Measurements from ENCODE around the gene DBN1. TPM values are rescaled to one million over a fixed set of nuclear protein-coding genes. Genes with fewer than 3 reads are reported as not detected.
"Not testable (repeated sequence)": the region's sequence is repeated elsewhere in the genome, so short reads cannot be mapped to it uniquely, and the experiment has no call there.

Gene DBN1
- total RNA-seq, 1 experiment from 2014 or later: 29.7 TPM

DNA sequence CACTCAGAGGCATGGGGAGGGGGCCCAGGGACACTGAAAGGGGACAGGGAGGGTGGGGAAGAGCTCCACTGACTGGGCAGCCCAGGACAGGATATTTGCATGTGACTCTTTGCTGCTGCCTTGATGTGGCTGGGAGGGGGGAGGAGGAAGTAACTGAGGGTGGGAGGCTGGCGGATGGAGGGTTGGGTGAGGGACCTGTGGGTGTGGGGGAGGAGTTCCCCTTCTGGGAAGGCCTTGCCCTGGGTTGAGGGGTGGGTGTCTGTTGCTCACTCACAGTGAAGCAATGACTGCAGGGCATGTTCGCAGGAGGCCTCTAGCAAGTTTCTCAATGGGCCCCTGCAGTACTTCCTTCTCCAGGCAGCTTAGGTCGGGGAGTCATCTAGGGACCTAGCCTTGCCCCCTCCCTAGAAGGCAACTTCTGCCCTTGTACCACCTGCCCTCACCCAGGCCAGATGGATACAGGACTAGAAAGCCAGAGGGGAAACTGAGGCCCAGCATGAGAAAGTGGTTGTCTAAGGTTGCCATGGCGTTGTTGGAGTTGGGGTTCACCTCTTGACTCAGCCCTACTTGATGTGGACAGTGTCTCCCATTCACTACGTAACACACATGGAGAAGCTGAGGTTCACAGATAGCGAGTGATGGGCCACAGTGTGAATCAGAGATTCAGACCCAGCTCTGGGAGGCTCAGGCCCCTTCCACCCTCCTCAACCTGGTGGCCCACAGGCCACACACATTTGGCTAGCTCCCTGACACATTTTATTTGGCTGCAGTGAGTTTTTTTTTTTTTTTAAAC lies 44.0 kb downstream of the DBN1 start:
- DNase-seq (ENCODE audit: low read depth): no peak

DNA sequence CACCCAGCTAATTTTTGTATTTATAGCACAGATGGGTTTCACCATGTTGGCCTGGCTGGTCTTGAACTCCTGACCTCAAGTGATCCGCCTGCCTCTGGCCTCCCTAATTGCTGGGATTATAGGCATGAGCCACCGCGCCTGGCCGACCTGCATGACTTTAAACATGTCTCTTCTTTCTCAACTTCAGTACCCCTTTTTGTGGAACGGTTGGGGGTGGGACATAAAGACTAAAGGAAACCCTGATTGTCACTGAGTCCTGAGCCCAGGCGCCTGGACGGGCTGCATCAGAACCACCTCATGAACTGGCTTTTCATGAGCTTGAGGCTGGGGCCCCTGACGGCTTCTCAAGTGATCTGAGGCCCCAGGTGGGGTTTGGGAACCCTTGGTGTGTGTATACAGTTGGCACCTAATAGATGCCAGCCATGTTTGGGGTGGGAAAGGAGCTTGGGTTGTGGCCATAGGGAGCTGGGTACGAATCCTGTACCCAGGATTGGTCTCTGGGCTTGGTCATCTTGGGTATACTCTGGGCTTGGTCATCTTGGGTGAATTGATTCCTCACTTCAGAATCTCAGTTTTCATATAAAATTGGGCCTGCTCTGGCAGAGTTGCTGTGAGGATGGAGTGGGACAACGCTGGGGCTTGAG lies 44.7 kb downstream of the DBN1 start:
- DNase-seq (ENCODE audit: low read depth): no peak

DNA sequence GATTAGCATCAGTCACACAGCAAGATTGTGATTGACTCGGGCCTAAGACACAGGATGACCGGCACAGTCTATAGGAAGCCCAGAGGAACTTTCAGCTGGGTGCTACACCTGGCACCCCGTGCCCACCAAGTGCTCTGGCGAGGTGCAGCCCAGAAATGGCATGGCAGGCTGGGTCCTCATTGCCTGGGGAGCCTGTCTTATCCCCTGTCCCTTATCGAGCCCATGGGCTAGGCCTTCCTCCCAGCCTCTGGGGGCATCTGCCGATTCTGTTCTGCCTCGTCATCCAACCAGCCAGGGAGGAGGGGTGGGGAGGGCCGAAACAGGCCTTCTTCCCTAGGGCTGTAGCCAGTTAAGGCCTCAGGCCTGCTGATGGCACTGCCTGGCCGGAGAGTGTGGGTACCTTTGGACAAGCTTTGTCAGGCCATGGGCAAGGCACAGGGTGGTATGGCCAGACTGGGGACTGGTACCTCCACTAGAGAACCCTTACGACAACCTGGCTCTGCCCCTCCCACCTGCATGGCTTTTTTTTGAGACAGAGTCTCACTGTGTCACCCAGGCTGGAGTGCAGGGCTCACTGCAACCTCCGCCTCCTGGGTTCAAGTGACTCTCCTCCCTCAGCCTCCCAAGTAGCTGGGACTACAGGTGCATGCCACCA lies 45.4 kb downstream of the DBN1 start:
- DNase-seq (ENCODE audit: low read depth): no peak

DNA sequence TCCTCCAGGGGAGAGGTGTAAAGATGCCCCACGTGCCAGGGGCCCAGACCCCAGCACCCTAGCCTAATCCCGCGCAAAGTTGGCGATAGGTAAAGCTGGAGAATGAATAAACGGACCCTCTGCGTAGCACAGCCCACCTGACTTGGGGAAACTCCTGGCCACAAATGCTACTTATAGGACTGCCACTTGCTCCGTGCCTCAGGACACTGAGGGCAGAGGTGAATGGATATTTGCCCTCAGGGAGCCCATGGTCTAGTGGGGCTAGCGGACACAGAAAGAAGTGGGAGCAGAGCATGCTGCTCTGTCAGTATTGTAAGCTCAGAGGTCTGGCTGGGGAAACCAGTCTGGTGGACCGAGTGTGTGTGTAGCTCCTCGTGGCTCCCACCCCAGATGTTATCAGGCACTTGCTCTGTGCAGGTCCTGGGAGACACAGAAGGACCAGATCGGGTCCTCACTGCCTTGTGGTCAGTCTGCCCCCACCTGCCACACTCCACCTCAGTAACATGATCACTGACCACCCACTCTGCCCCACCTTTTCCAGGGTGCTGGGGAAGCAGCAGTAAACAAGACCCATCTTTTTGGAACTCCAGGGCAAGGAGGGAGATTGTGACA lies 46.1 kb downstream of the DBN1 start:
- DNase-seq (ENCODE audit: low read depth): peak; percentile 20

DNA sequence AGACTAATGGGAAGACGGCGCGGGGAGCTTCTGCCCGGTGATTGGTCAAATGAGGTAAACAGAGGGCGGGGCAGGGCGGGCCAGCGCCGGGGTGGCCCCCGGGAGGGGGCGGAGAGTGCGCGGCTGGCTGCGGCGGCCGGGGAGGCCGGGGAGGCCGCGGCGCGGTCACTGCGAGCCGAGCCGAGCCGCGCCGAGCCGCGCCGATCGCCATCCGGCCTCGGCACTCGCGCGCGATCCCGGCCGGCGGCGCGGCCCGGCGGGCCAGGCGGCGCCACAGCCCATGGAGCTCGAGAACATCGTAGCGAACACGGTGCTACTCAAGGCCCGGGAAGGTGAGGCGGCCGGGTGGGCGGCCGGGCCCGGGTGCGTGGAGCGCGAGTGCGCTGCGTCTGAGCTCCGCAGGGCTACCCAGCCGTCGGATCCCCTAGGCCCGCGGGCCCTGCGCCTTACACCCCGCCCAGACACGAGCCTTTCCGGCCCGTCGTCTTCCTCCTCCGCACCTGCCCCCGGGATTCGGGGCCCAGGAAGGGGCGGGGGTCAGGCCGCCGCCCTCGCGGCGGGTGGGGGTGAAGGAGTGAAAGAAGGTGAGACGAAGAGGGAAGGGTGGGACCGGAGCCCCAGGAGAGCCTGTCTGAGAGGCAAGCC lies 46.7 kb downstream of the DBN1 start, which contains the start of gene GRK6:
TSS of gene GRK6 (plus strand) at position 111 of the 645 bp plus-strand sequence. CDS start at position 281, 170 bp downstream.
- DNase-seq (ENCODE audit: low read depth): no peak

DNA sequence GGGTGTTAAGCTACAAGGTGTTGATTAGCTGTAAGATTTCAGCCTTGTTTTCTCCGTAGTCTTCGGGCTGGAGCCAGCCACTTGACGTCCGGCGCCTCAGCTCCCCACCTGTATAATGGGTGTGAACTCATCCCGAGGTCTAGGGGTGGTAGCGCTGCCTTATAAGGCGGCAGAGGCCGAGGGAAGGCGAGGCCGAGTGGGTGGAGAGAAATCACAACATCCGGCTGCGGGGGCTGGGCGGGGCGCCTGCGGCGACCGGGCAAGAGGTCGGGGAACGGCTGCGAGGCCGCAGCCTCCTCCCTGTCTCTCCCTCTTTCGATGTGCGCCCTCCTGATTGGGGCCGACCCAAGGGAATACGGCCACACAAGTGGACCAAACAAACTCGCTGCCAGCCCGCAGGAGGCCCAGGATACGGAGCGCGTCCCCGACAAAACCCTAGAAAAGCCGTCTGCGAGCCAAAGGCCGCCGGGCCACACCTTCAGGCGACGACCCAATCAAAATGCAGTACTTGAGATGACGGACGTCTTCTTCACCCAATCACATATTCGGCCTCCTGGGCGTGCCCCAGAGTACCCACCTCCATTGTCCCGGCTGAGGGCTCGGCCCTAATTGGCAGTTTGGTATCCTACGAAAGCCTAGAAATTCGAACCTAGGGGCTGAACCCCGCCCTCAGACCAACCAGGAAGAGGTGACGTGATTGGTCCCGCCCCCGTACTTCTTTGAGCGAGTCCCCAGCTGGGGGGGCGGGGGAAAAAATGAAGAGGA lies 47.5 kb downstream of the DBN1 start:
- DNase-seq (ENCODE audit: low read depth): peak; percentile 100

DNA sequence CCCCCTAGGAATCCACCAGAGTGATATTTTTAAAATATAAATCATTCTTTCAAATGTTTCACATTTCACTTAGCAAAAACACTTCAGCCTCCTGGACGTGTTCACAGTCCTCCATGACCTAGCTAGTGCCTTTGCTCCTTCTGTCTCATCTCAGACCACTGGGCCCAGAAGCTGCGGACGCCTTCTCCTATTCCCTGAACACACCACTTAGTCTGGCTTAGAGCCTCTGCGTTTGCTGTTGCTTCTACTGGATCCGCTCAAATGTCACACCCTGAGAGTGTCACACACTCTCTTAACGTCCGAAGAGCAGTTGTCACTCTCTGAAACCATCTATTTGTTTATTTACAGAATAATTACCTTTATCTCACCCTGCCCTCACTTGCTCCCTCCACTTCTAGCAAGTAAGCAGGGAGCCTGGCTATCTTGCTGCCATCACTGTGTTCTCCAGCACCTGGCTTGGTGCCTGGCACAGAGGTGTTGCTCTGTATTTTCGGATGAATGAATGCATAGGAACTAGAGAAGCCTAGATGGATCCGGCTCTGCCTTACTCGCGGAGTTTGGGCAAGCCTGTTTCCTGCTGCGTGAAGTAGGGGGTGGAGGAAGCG lies 48.1 kb downstream of the DBN1 start:
- DNase-seq (ENCODE audit: low read depth): no peak

DNA sequence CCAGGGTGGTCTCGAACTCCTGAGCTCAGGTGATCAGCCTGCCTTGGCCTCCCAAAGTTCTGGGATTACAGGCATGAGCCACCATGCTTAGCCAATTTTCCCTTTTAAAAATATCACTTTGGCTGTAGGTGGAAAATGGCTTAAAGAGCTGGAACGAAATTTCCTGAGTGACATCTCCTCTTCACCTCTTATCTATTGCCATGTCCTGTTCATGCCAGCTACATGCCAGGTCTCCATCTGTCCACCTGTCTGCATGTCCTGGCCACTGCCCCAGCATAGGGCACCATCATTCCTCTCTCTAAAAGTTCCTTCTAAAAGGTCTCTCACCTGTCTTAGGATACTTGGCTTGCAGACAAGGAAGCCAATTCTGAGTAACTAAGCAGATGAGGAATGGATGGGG lies 49.8 kb downstream of the DBN1 start:
- DNase-seq (ENCODE audit: low read depth): no peak

DNA sequence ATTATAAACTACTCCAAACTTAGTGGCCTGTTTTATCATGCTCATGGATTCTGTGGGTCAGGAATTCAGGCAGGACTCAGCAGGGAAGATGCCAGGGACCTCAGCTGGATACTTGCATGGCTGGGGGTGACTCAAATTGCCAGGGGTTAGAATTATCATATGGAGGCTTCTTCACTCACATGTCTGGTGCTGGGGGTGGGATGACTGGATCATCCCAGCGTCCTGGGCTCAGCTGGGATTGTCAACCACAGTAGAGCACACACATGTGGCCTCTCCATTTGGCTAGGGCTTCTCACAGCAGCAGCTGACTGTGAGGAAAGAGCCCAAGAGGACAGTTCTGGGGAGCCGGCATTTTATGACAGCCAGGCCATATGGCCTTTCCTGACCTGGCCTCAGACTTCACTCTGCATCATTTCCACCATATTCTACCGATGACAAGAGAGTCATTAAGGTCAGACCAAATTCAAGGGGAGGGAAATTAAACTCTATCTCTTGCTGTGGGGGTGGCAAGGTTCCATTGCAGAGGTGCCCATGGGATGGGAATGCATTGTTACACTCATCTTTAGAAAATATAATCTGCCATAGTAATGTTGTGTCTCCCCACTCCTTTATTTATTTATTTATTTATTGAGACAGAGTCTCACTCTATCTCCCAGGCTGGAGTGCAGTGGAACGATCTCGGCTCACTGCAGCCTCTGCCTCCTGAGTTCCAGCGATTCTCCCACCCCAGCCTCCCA lies 52.2 kb downstream of the DBN1 start:
- peak; percentile 72 for DNase-seq (ENCODE audit: low read depth)

DNA sequence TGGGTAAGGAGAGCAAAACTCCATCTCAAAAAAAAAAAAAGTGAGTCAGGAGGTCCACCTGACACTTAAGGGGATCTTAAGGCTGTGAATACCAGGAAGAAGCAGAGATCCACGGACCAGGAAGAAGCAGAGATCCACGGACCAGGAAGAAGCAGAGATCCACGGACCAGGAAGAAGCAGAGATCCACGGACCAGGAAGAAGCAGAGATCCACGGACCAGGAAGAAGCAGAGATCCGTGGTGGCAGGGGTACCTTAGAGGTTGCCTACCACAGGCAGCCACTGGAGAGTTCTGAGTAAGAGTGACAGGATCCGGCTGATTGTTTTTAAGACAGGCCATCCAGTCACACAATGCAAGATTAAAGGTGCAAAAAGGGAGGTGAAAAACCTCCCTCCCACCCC lies 53.0 kb downstream of the DBN1 start:
- not testable (repeated sequence) for DNase-seq (ENCODE audit: low read depth)

DNA sequence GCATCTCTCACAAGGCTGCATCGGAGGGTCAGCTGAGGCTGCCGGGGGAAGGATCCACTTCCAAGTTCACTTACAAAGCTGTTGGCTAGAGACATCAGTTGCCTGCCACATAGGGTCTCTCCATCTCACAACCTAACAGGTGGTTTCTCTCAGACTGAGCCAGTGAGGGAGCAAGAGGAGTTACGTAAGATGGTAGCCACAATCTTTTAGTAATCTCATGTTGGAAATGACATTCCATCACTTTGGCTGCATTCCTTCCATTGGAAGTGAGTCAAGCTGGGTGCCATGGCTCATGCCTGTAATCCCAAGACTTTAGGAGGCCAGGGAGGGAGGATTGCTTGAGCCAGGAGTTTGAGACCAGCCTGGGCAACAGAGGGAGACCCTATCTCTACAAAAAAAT lies 54.4 kb downstream of the DBN1 start:
- DNase-seq (ENCODE audit: low read depth): peak; percentile 53

GRCh38 chr5:177417081-177417480 lies 56.4 kb downstream of the DBN1 start:
- DNase-seq (ENCODE audit: low read depth): not testable (repeated sequence)

DNA sequence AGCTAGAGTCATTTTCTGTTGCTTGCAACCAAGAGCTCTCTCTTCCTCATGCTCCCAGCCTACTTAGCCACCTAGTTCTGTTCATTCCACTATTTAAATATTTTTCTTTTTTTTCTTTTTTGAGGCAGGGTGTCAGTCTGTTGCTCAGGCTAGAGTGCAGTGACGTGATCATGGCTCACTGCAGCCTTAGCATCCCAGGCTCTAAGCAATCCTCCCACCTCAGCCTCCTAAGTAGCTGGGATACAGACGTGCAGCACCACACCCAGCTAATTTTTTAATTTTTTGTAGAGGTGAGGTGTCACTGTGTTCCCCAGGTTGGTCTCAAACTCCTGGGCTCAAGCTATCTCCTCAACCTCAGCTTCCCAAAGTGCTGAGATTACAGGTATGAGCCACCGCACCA lies 59.0 kb downstream of the DBN1 start:
- no peak for DNase-seq (ENCODE audit: low read depth)

DNA sequence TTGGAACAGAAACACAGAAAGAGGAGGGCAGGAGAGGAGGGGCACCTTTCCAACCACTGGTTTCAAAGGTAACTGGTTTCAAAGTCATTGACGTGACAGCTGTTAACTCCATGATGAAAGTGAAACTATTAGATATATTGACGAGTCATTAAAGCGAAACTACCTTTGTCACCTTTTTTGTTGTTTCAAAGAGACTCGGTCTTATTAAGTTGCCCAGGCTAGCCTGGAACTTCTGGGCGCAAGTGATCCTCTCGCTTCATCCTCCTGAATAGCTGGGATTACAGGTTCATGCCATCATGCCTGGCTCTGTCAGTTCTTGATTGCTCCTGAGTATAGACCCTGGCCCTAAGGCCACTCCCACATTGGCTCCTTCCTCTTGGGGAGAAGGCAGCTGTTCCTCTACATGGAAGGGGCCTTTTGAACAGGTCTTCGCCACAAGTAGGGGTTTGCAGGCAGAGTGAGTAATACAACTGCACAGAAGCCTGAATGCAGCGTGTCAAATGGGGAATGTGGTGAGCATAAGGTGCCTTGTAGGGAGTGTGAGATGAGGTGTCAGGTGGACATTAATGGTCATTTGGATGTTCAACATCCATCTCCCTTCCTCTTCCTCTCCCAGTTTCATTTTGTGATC lies 60.7 kb downstream of the DBN1 start:
- DNase-seq (ENCODE audit: low read depth): no peak

GRCh38 chr5:177410575-177410974 lies 62.9 kb downstream of the DBN1 start:
- DNase-seq (ENCODE audit: low read depth): no peak

GRCh38 chr5:177409043-177409801 lies 64.2 kb downstream of the DBN1 start, which contains the start of gene F12:
F12 (minus strand) TSS chr5:177409564; CDS start chr5:177409527, 37 bp downstream.
- DNase-seq (ENCODE audit: low read depth): no peak
